ENCODE data around the gene TSPAN3. TPM values are rescaled to one million over a fixed set of nuclear protein-coding genes. Genes with fewer than 3 reads are reported as not detected.

The TSPAN3 gene
- total and polyA plus RNA-seq, 2 donors (not counting 3 experiments of a cell fraction or from before 2014, with no cell fraction given), result 215 to 606 TPM

DNA sequence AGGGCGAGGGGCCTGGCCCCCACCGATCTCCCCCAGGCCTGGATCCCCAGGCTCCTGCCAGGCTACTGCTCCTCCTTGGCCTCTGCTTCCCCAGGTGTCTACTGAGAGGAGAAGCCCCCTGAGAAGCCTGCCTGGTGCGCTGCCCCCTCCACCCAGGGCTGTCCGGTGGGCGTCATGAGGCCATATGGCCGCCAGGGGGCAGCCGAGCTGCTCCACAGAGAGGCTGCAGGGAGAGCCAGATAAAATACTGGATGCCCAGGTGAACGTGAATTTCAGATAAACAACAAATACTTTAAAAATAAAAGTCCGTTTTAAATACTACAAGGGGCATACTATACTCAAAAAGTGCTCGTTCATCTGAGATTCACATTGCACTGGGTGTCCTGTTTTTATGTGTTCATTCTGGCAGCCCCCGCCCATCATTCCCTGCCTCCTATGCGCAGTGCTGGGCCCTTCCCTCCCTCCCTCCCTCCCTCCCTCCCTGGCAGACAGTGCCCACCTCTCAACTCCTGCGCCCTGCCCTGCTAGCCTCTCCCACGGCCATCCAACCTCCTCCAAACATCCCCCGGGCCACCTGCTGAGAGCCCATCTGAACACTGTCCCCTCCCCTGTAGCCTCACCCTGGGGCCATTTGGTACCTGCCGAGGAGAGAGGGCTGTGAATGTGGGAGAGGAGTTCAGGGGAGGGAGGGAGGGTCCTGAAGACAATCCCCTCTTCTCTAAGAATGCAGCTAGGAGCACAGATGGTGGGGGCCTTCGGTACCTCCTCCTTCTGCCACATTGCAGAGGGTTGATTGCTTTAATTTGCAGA is 46.4 kb downstream of the TSPAN3 start:
- H3K4me3 ChIP-seq (replicated peaks in 1 of 3; ENCODE audit: insufficient read depth in 1 of 3, low read depth in 1 of 3, low read length in 3 of 3), result no peak overlapping the region
- no peaks in the 10 kb centered on the region for H4K20me1 ChIP-seq (replicated peaks; ENCODE audit: control insufficient read depth, extremely low read depth, insufficient read depth, low read length)
- dilution Hi-C loops (cut with MboI; ENCODE audit: extremely low pct_ligation_motif_present, low sequenced_read_pairs) (no loop called here), intact Hi-C loops (cut with micrococcal nuclease) (loop anchor here (1.0 to 5.0 kb wide), 7 partner anchors 51 to 832 kb away; no protein-coding TSS in a partner anchor)
- ChIA-PET POLR2A (no interaction called here), CTCF (interaction anchor here (0.6 to 4.3 kb wide), 19 partner anchors 9 to 797 kb away, joined by 3 to 45 read pairs (median 4); no protein-coding TSS in a partner anchor)
- H3K27me3 ChIP-seq (ENCODE audit: control insufficient read depth in 2 of 2, insufficient read depth in 2 of 2, low read length in 2 of 2), result no peaks in the 10 kb centered on the region
- no peaks in the 10 kb centered on the region for H3K9me3 ChIP-seq (replicated peaks; ENCODE audit: control insufficient read depth, insufficient read depth, low read length)
- no peaks in the 10 kb centered on the region for H3K79me2 ChIP-seq (ENCODE audit: control insufficient read depth, insufficient read depth, low read length)
- no peak overlapping the region for H2AFZ ChIP-seq (ENCODE audit: low read depth, low read length)
- peak; percentile 40 for DNase-seq (ENCODE audit: low read depth, low spot score)
- TF ChIP-seq FOS (IDR thresholded peaks at IDR 0.05; ENCODE audit: borderline replicate concordance, insufficient read depth, low read length), result no peak
- TF ChIP-seq, protein P1, sequence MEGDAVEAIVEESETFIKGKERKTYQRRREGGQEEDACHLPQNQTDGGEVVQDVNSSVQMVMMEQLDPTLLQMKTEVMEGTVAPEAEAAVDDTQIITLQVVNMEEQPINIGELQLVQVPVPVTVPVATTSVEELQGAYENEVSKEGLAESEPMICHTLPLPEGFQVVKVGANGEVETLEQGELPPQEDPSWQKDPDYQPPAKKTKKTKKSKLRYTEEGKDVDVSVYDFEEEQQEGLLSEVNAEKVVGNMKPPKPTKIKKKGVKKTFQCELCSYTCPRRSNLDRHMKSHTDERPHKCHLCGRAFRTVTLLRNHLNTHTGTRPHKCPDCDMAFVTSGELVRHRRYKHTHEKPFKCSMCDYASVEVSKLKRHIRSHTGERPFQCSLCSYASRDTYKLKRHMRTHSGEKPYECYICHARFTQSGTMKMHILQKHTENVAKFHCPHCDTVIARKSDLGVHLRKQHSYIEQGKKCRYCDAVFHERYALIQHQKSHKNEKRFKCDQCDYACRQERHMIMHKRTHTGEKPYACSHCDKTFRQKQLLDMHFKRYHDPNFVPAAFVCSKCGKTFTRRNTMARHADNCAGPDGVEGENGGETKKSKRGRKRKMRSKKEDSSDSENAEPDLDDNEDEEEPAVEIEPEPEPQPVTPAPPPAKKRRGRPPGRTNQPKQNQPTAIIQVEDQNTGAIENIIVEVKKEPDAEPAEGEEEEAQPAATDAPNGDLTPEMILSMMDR (IDR thresholded peaks at IDR 0.05; ENCODE audit: extremely low read depth in 1 of 2, insufficient read depth in 1 of 2, low read depth in 1 of 2, low read length in 2 of 2), result peak; percentile 91
- no peaks in the 10 kb centered on the region for H3K9me1 ChIP-seq (replicated peaks; ENCODE audit: control insufficient read depth, extremely low read depth, insufficient read depth, low read length)
- BruUV-seq (replicated peaks), result no TSS peak
- H3K27ac ChIP-seq (ENCODE audit: insufficient read depth, low read depth, low read length), result no peak overlapping the region
- H3K9ac ChIP-seq (replicated peaks; ENCODE audit: extremely low read depth, insufficient read depth, low read length), result no peak overlapping the region
- peaks cover 11% of the 10 kb centered on the region for H3K4me1 ChIP-seq (ENCODE audit: control insufficient read depth, extremely low read depth, insufficient read depth, low read length)
- FAIRE-seq, result peak; percentile 84
- no peaks in the 10 kb centered on the region for H3K36me3 ChIP-seq (ENCODE audit: control insufficient read depth in 2 of 2, extremely low read depth in 1 of 2, insufficient read depth in 2 of 2, low read length in 2 of 2)
- no peak overlapping the region for H3K4me2 ChIP-seq (ENCODE audit: insufficient read depth, low read length)

Data from endothelial cell of umbilical vein (primary cell).